ENCODE data around the gene CDKN2C.
A peak's percentile ranks its signal among the peaks of the same experiment; 100 is the strongest.
"Not testable (repeated sequence)": the region's sequence is repeated elsewhere in the genome, so short reads cannot be mapped to it uniquely, and the experiment has no call there.

Gene CDKN2C

GRCh38 chr1:50936321-50936720, 33.7 kb upstream of the CDKN2C start:
- Histone ChIP-seq H3K9me3 (ENCODE audit: control insufficient read depth, insufficient read depth, low read length) (no peaks in the 10 kb centered on the region), H3K4me1 (ENCODE audit: control insufficient read depth, insufficient read depth, low read length) (no peaks in the 10 kb centered on the region), H3K9ac (ENCODE audit: low read depth, low read length) (no peak overlapping the region), H3K36me3 (ENCODE audit: control insufficient read depth, insufficient read depth, low read length) (no peaks in the 10 kb centered on the region), H3K27me3 (ENCODE audit: control insufficient read depth, insufficient read depth, low read length) (no peaks in the 10 kb centered on the region), H3K4me3 (ENCODE audit: low read depth, low read length) (no peak overlapping the region)

GRCh38 chr1:50940291-50940690, 29.8 kb upstream of the CDKN2C start:
- no peak overlapping the region for H3K9ac ChIP-seq (ENCODE audit: low read depth, low read length)
- no peaks in the 10 kb centered on the region for H3K4me1 ChIP-seq (ENCODE audit: control insufficient read depth, insufficient read depth, low read length)
- no peak overlapping the region for H3K4me3 ChIP-seq (ENCODE audit: low read depth, low read length)
- H3K9me3 ChIP-seq (ENCODE audit: control insufficient read depth, insufficient read depth, low read length), result no peaks in the 10 kb centered on the region
- no peaks in the 10 kb centered on the region for H3K27me3 ChIP-seq (ENCODE audit: control insufficient read depth, insufficient read depth, low read length)
- H3K36me3 ChIP-seq (ENCODE audit: control insufficient read depth, insufficient read depth, low read length), result no peaks in the 10 kb centered on the region

- Histone ChIP-seq H3K4me3 (ENCODE audit: low read depth, low read length) (no peak overlapping the region), H3K27me3 (ENCODE audit: control insufficient read depth, insufficient read depth, low read length) (no peaks in the 10 kb centered on the region), H3K36me3 (ENCODE audit: control insufficient read depth, insufficient read depth, low read length) (no peaks in the 10 kb centered on the region), H3K9ac (ENCODE audit: low read depth, low read length) (no peak overlapping the region), H3K4me1 (ENCODE audit: control insufficient read depth, insufficient read depth, low read length) (no peaks in the 10 kb centered on the region), H3K9me3 (ENCODE audit: control insufficient read depth, insufficient read depth, low read length) (no peaks in the 10 kb centered on the region)
Measured at GRCh38 chr1:50942334-50942733, 27.7 kb upstream of the CDKN2C start.

GRCh38 chr1:50949286-50949982, 20.6 kb upstream of the CDKN2C start:
- H3K9me3 ChIP-seq (ENCODE audit: control insufficient read depth, insufficient read depth, low read length), result no peaks in the 10 kb centered on the region
- H3K36me3 ChIP-seq (ENCODE audit: control insufficient read depth, insufficient read depth, low read length), result no peaks in the 10 kb centered on the region
- no peak overlapping the region for H3K4me3 ChIP-seq (ENCODE audit: low read depth, low read length)
- no peak overlapping the region for H3K9ac ChIP-seq (ENCODE audit: low read depth, low read length)
- H3K27me3 ChIP-seq (ENCODE audit: control insufficient read depth, insufficient read depth, low read length), result no peaks in the 10 kb centered on the region
- H3K4me1 ChIP-seq (ENCODE audit: control insufficient read depth, insufficient read depth, low read length), result no peaks in the 10 kb centered on the region

GRCh38 chr1:50950396-50950795, 19.6 kb upstream of the CDKN2C start:
- Histone ChIP-seq H3K27me3 (ENCODE audit: control insufficient read depth, insufficient read depth, low read length) (no peaks in the 10 kb centered on the region), H3K4me3 (ENCODE audit: low read depth, low read length) (no peak overlapping the region), H3K36me3 (ENCODE audit: control insufficient read depth, insufficient read depth, low read length) (no peaks in the 10 kb centered on the region), H3K4me1 (ENCODE audit: control insufficient read depth, insufficient read depth, low read length) (no peaks in the 10 kb centered on the region), H3K9me3 (ENCODE audit: control insufficient read depth, insufficient read depth, low read length) (no peaks in the 10 kb centered on the region), H3K9ac (ENCODE audit: low read depth, low read length) (no peak overlapping the region)

- not testable (repeated sequence) for H3K4me1 ChIP-seq (ENCODE audit: control insufficient read depth, insufficient read depth, low read length); H3K27me3 ChIP-seq (ENCODE audit: control insufficient read depth, insufficient read depth, low read length); H3K9me3 ChIP-seq (ENCODE audit: control insufficient read depth, insufficient read depth, low read length); H3K4me3 ChIP-seq (ENCODE audit: low read depth, low read length); H3K9ac ChIP-seq (ENCODE audit: low read depth, low read length); H3K36me3 ChIP-seq (ENCODE audit: control insufficient read depth, insufficient read depth, low read length)
Measured at GRCh38 chr1:50952566-50952965, 17.5 kb upstream of the CDKN2C start.

- no peaks in the 10 kb centered on the region for H3K36me3 ChIP-seq (ENCODE audit: control insufficient read depth, insufficient read depth, low read length)
Measured at GRCh38 chr1:50955116-50955515, 14.9 kb upstream of the CDKN2C start.

GRCh38 chr1:50959303-50959912, 10.6 kb upstream of the CDKN2C start:
- H3K9ac ChIP-seq (ENCODE audit: low read depth, low read length), result peak overlapping the region; percentile 81
- H3K4me3 ChIP-seq (ENCODE audit: low read depth, low read length), result peak overlapping the region; percentile 69
- peaks cover 8% of the 10 kb centered on the region for H3K27me3 ChIP-seq (ENCODE audit: control insufficient read depth, insufficient read depth, low read length)
- no peaks in the 10 kb centered on the region for H3K36me3 ChIP-seq (ENCODE audit: control insufficient read depth, insufficient read depth, low read length)
- no peaks in the 10 kb centered on the region for H3K9me3 ChIP-seq (ENCODE audit: control insufficient read depth, insufficient read depth, low read length)
- H3K4me1 ChIP-seq (ENCODE audit: control insufficient read depth, insufficient read depth, low read length), result no peaks in the 10 kb centered on the region

More at GRCh38 chr1:50955116-50955515, 14.9 kb upstream of the CDKN2C start:
- Histone ChIP-seq H3K4me3 (ENCODE audit: low read depth, low read length) (no peak overlapping the region), H3K27me3 (ENCODE audit: control insufficient read depth, insufficient read depth, low read length) (no peaks in the 10 kb centered on the region), H3K9ac (ENCODE audit: low read depth, low read length) (no peak overlapping the region), H3K9me3 (ENCODE audit: control insufficient read depth, insufficient read depth, low read length) (no peaks in the 10 kb centered on the region), H3K4me1 (ENCODE audit: control insufficient read depth, insufficient read depth, low read length) (no peaks in the 10 kb centered on the region)

GRCh38 chr1:50959913-50960844, 9.9 kb upstream of the CDKN2C start, which contains the start of gene FAF1:
FAF1 (minus strand) TSS chr1:50960267; CDS start chr1:50959811, 456 bp downstream.
- Histone ChIP-seq H3K9me3 (ENCODE audit: control insufficient read depth, insufficient read depth, low read length) (no peaks in the 10 kb centered on the region), H3K4me3 (ENCODE audit: low read depth, low read length) (peak within 1 kb of the TSS; percentile 69), H3K4me1 (ENCODE audit: control insufficient read depth, insufficient read depth, low read length) (no peaks in the 10 kb centered on the region), H3K36me3 (ENCODE audit: control insufficient read depth, insufficient read depth, low read length) (no peaks in the 10 kb centered on the region), H3K27me3 (ENCODE audit: control insufficient read depth, insufficient read depth, low read length) (peaks cover 15% of the 10 kb centered on the region), H3K9ac (ENCODE audit: low read depth, low read length) (peak within 1 kb of the TSS; percentile 81)

GRCh38 chr1:50964863-50965262, 5.2 kb upstream of the CDKN2C start:
- Histone ChIP-seq H3K36me3 (ENCODE audit: control insufficient read depth, insufficient read depth, low read length) (no peaks in the 10 kb centered on the region), H3K4me1 (ENCODE audit: control insufficient read depth, insufficient read depth, low read length) (no peaks in the 10 kb centered on the region), H3K9me3 (ENCODE audit: control insufficient read depth, insufficient read depth, low read length) (no peaks in the 10 kb centered on the region), H3K27me3 (ENCODE audit: control insufficient read depth, insufficient read depth, low read length) (peaks cover 51% of the 10 kb centered on the region), H3K9ac (ENCODE audit: low read depth, low read length) (no peak overlapping the region), H3K4me3 (ENCODE audit: low read depth, low read length) (no peak overlapping the region)

- no peak overlapping the region for H3K4me3 ChIP-seq (ENCODE audit: low read depth, low read length)
- no peaks in the 10 kb centered on the region for H3K9me3 ChIP-seq (ENCODE audit: control insufficient read depth, insufficient read depth, low read length)
- H3K36me3 ChIP-seq (ENCODE audit: control insufficient read depth, insufficient read depth, low read length), result no peaks in the 10 kb centered on the region
- H3K27me3 ChIP-seq (ENCODE audit: control insufficient read depth, insufficient read depth, low read length), result peaks cover 72% of the 10 kb centered on the region
- no peaks in the 10 kb centered on the region for H3K4me1 ChIP-seq (ENCODE audit: control insufficient read depth, insufficient read depth, low read length)
- H3K9ac ChIP-seq (ENCODE audit: low read depth, low read length), result no peak overlapping the region
Measured at GRCh38 chr1:50966991-50967390, 3.1 kb upstream of the CDKN2C start.

All from iPS-15b (cell line).